ENCODE results near the gene ATP2A3. TPM values are rescaled to one million over a fixed set of nuclear protein-coding genes. Genes with fewer than 3 reads are reported as not detected.

Gene ATP2A3
- polyA plus RNA-seq, 1 donor from 2014 or later: not detected

DNA sequence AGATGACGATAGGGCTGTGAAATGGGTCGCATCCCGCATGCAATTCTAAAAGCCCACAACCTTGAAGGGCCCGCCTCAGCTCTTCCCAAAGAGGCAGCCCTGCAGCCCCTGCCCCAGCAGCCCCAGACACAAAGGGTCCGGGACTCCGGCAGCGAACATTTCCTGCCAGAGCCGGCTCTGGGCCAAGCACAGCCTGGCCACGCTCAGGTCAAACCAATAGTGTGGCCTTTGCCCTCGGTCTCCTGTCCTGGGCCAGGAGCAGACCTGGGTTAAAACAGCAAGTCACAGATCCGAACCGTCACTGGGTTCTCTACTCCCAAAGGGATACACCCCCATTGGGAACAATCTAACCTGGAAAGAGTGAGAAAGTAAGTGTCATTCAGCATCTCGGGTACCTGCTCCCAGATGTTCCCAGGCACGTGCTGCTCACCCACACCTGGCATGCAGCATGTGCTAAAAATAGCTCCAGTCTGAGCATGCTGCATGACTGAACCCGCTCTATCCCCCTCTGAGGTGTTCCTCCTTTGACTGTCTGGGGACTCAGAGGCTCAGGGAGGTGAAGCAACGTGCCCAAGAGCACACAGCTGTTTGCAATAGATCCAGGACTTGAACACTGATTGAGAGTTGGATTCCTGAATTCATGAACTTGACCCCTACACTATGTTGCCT, 22.2 kb upstream of the ATP2A3 start:
- Histone ChIP-seq H3K9ac (ENCODE audit: low read length) (no peak overlapping the region), H2AFZ (ENCODE audit: low read depth, low read length) (no peak overlapping the region), H3K9me3 (ENCODE audit: low read length) (no peaks in the 10 kb centered on the region), H3K4me2 (ENCODE audit: low read length) (no peak overlapping the region), H4K20me1 (ENCODE audit: insufficient read depth) (no peaks in the 10 kb centered on the region), H3K9me2 (ENCODE audit: insufficient read depth, low read length) (no peaks in the 10 kb centered on the region), H3K27ac (ENCODE audit: low read length) (no peak overlapping the region), H3K36me3 (ENCODE audit: insufficient read depth, low read length) (no peaks in the 10 kb centered on the region), H3K27me3 (ENCODE audit: insufficient read depth, low read depth, low read length) (no peaks in the 10 kb centered on the region), H3F3A (ENCODE audit: insufficient read depth, low read length, poor library complexity, severe bottlenecking) (no peaks in the 10 kb centered on the region), H3K79me2 (replicated peaks; ENCODE audit: insufficient read depth, low read length) (no peaks in the 10 kb centered on the region), H3K4me3 (ENCODE audit: low read length) (no peak overlapping the region)
- TF ChIP-seq MXI1 (conservative IDR thresholded peaks at IDR 0.05; ENCODE audit: poor library complexity, severe bottlenecking): no peak
- no peak for TF ChIP-seq EZH2 (IDR thresholded peaks at IDR 0.05; ENCODE audit: borderline replicate concordance, insufficient read depth, low read length, poor library complexity, severe bottlenecking)
- no peak for TF ChIP-seq TAF1 (IDR thresholded peaks at IDR 0.05; ENCODE audit: low read depth)
- no peak for TF ChIP-seq SMC3 (conservative IDR thresholded peaks at IDR 0.05; ENCODE audit: poor library complexity)
- TF ChIP-seq RAD21 (conservative IDR thresholded peaks at IDR 0.05): no peak
- TF ChIP-seq EP300 (conservative IDR thresholded peaks at IDR 0.05; ENCODE audit: poor library complexity, severe bottlenecking): no peak
- no peak for TF ChIP-seq POLR2AphosphoS5 (IDR thresholded peaks at IDR 0.05)
- TF ChIP-seq, protein P1, sequence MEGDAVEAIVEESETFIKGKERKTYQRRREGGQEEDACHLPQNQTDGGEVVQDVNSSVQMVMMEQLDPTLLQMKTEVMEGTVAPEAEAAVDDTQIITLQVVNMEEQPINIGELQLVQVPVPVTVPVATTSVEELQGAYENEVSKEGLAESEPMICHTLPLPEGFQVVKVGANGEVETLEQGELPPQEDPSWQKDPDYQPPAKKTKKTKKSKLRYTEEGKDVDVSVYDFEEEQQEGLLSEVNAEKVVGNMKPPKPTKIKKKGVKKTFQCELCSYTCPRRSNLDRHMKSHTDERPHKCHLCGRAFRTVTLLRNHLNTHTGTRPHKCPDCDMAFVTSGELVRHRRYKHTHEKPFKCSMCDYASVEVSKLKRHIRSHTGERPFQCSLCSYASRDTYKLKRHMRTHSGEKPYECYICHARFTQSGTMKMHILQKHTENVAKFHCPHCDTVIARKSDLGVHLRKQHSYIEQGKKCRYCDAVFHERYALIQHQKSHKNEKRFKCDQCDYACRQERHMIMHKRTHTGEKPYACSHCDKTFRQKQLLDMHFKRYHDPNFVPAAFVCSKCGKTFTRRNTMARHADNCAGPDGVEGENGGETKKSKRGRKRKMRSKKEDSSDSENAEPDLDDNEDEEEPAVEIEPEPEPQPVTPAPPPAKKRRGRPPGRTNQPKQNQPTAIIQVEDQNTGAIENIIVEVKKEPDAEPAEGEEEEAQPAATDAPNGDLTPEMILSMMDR (IDR thresholded peaks at IDR 0.05; ENCODE audit: poor library complexity, severe bottlenecking): no peak
- TF ChIP-seq, protein P2, sequence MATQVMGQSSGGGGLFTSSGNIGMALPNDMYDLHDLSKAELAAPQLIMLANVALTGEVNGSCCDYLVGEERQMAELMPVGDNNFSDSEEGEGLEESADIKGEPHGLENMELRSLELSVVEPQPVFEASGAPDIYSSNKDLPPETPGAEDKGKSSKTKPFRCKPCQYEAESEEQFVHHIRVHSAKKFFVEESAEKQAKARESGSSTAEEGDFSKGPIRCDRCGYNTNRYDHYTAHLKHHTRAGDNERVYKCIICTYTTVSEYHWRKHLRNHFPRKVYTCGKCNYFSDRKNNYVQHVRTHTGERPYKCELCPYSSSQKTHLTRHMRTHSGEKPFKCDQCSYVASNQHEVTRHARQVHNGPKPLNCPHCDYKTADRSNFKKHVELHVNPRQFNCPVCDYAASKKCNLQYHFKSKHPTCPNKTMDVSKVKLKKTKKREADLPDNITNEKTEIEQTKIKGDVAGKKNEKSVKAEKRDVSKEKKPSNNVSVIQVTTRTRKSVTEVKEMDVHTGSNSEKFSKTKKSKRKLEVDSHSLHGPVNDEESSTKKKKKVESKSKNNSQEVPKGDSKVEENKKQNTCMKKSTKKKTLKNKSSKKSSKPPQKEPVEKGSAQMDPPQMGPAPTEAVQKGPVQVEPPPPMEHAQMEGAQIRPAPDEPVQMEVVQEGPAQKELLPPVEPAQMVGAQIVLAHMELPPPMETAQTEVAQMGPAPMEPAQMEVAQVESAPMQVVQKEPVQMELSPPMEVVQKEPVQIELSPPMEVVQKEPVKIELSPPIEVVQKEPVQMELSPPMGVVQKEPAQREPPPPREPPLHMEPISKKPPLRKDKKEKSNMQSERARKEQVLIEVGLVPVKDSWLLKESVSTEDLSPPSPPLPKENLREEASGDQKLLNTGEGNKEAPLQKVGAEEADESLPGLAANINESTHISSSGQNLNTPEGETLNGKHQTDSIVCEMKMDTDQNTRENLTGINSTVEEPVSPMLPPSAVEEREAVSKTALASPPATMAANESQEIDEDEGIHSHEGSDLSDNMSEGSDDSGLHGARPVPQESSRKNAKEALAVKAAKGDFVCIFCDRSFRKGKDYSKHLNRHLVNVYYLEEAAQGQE (IDR thresholded peaks at IDR 0.05; ENCODE audit: borderline replicate concordance): no peak

DNA sequence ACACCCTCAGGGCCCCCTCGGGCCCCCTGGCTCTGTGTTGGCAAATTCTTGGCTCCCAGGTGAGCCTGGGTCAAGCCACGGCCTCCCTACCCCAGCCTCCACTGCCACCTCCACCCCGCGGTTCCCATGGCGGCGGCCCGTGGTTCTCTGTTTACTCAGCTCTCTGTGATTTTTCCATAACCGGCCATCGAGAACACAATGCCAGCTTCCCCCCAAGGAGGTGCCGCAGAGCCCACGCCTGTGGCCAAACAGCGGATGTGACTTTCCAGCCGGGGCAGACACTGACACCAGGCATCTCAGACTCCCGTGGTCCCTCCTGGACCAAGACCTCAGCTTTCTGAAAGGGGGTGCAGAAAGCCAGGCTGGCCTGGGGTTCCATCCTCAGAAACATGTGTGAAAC, 21.6 kb upstream of the ATP2A3 start:
- no peaks in the 10 kb centered on the region for H3K27me3 ChIP-seq (ENCODE audit: insufficient read depth, low read depth, low read length)
- H3K4me3 ChIP-seq (ENCODE audit: low read length): no peak overlapping the region
- H3K9me2 ChIP-seq (ENCODE audit: insufficient read depth, low read length): no peaks in the 10 kb centered on the region
- H3F3A ChIP-seq (ENCODE audit: insufficient read depth, low read length, poor library complexity, severe bottlenecking): no peaks in the 10 kb centered on the region
- no peak overlapping the region for H3K27ac ChIP-seq (ENCODE audit: low read length)
- H3K4me2 ChIP-seq (ENCODE audit: low read length): no peak overlapping the region
- no peaks in the 10 kb centered on the region for H3K36me3 ChIP-seq (ENCODE audit: insufficient read depth, low read length)
- no peaks in the 10 kb centered on the region for H3K9me3 ChIP-seq (ENCODE audit: low read length)
- TF ChIP-seq POLR2AphosphoS5 (IDR thresholded peaks at IDR 0.05) (no peak), EP300 (conservative IDR thresholded peaks at IDR 0.05; ENCODE audit: poor library complexity, severe bottlenecking) (no peak), TAF1 (IDR thresholded peaks at IDR 0.05; ENCODE audit: low read depth) (no peak), SMC3 (conservative IDR thresholded peaks at IDR 0.05; ENCODE audit: poor library complexity) (no peak)
- TF ChIP-seq, protein P2 (IDR thresholded peaks at IDR 0.05; ENCODE audit: borderline replicate concordance): no peak
- H2AFZ ChIP-seq (ENCODE audit: low read depth, low read length): no peak overlapping the region
- no peaks in the 10 kb centered on the region for H3K79me2 ChIP-seq (replicated peaks; ENCODE audit: insufficient read depth, low read length)
- H4K20me1 ChIP-seq (ENCODE audit: insufficient read depth): no peaks in the 10 kb centered on the region
- H3K9ac ChIP-seq (ENCODE audit: low read length): no peak overlapping the region

All from neural cell (in vitro differentiated cells).